HEK293 (cell line): Measurements from ENCODE around the gene VAT1.

ENCODE experiments used
- ELK4 ChIP-seq: IDR thresholded peaks from 2 replicates; pipeline ENCODE4 v1.6.1; 2011; ENCODE audit warnings: mild to moderate bottlenecking, low read depth, low read length, borderline replicate concordance
- KLF16 ChIP-seq: fragments of 450-650 bp; formaldehyde crosslinking; IDR thresholded peaks from 2 replicates; pipeline ENCODE4 v1.5.1; 2017; ENCODE audit warnings: missing biosample characterization, missing genetic modification characterization
- KLF8 ChIP-seq: fragments of 450-650 bp; formaldehyde crosslinking; IDR thresholded peaks from 2 replicates; pipeline ENCODE4 v1.5.1; 2016; ENCODE audit warnings: missing biosample characterization, missing genetic modification characterization
- KLF9 ChIP-seq: fragments of 450-650 bp; formaldehyde crosslinking; IDR thresholded peaks from 2 replicates; pipeline ENCODE4 v1.5.1; 2016; ENCODE audit warnings: missing biosample characterization, missing genetic modification characterization, low read depth
- PRDM10 ChIP-seq: fragments of 450-650 bp; formaldehyde crosslinking; IDR thresholded peaks from 2 replicates; pipeline ENCODE4 v1.5.1; 2016; ENCODE audit warnings: missing biosample characterization, missing genetic modification characterization
- PRDM2 ChIP-seq: fragments of 450-650 bp; formaldehyde crosslinking; IDR thresholded peaks from 2 replicates; pipeline ENCODE4 v1.5.1; 2016; ENCODE audit warnings: missing biosample characterization, missing genetic modification characterization, borderline replicate concordance
- SETDB1 ChIP-seq: IDR thresholded peaks from one replicate; pipeline ENCODE4 v1.6.1; 2017; ENCODE audit warnings: mild to moderate bottlenecking, low read length, moderate library complexity, mixed read lengths; ENCODE audit not compliant: insufficient read length
- SP2 ChIP-seq: fragments of 450-650 bp; formaldehyde crosslinking; IDR thresholded peaks from 2 replicates; pipeline ENCODE4 v1.5.1; 2016; ENCODE audit warnings: missing biosample characterization, missing genetic modification characterization
- SP3 ChIP-seq: fragments of 450-650 bp; formaldehyde crosslinking; IDR thresholded peaks from 2 replicates; pipeline ENCODE4 v1.5.1; 2016; ENCODE audit warnings: missing biosample characterization, missing genetic modification characterization
- ZBTB48 ChIP-seq: fragments of 450-650 bp; formaldehyde crosslinking; IDR thresholded peaks from 2 replicates; pipeline ENCODE4 v1.5.1; 2016; ENCODE audit warnings: missing biosample characterization, missing genetic modification characterization
- ZNF121 ChIP-seq: fragments of 450-650 bp; formaldehyde crosslinking; IDR thresholded peaks from 2 replicates; pipeline ENCODE4 v1.5.1; 2016; ENCODE audit warnings: missing biosample characterization, missing genetic modification characterization
- ZNF341 ChIP-seq: fragments of 450-650 bp; formaldehyde crosslinking; IDR thresholded peaks from 2 replicates; pipeline ENCODE4; 2016; ENCODE audit warnings: low read depth, missing biosample characterization, missing genetic modification characterization
- ZNF394 ChIP-seq: fragments of 450-650 bp; formaldehyde crosslinking; IDR thresholded peaks from 2 replicates; pipeline ENCODE4 v1.5.1; 2016; ENCODE audit warnings: missing biosample characterization, missing genetic modification characterization, mild to moderate bottlenecking, moderate library complexity, borderline replicate concordance
- ZNF501 ChIP-seq: fragments of 450-650 bp; formaldehyde crosslinking; IDR thresholded peaks from 2 replicates; pipeline ENCODE4 v1.5.1; 2016; ENCODE audit warnings: missing biosample characterization, missing genetic modification characterization
- ZNF510 ChIP-seq: fragments of 450-650 bp; formaldehyde crosslinking; IDR thresholded peaks from 2 replicates; pipeline ENCODE4 v1.5.1; 2018; ENCODE audit warnings: mild to moderate bottlenecking, missing genetic modification characterization, missing biosample characterization; ENCODE audit not compliant: insufficient replicate concordance
- ZNF518A ChIP-seq: fragments of 450-650 bp; formaldehyde crosslinking; conservative IDR thresholded peaks from 2 replicates; pipeline ENCODE4 v1.5.1; 2016; ENCODE audit warnings: low read depth, missing biosample characterization, missing genetic modification characterization
- ZNF596 ChIP-seq: fragments of 450-650 bp; IDR thresholded peaks from 2 replicates; pipeline ENCODE4 v1.5.0; 2018; ENCODE audit warnings: missing biosample characterization, mild to moderate bottlenecking, missing genetic modification characterization, moderate library complexity
- ZNF692 ChIP-seq: fragments of 450-650 bp; formaldehyde crosslinking; IDR thresholded peaks from 2 replicates; pipeline ENCODE4 v1.5.1; 2016; ENCODE audit warnings: missing biosample characterization, missing genetic modification characterization
- ZNF707 ChIP-seq: fragments of 450-650 bp; formaldehyde crosslinking; IDR thresholded peaks from 2 replicates; pipeline ENCODE4 v1.5.1; 2016; ENCODE audit warnings: missing biosample characterization, missing genetic modification characterization
- ZNF785 ChIP-seq: fragments of 450-650 bp; formaldehyde crosslinking; IDR thresholded peaks from 2 replicates; pipeline ENCODE4 v1.5.1; 2016; ENCODE audit warnings: missing biosample characterization, missing genetic modification characterization
- ZSCAN30 ChIP-seq: fragments of 450-650 bp; IDR thresholded peaks from 2 replicates; pipeline ENCODE4 v1.5.1; 2018; ENCODE audit warnings: missing biosample characterization, mild to moderate bottlenecking, missing genetic modification characterization, moderate library complexity

The VAT1 gene

GRCh38 chr17:43024407-43025289 lies 2.5 kb upstream of the VAT1 start, which contains the start of gene RND2 (continued):
- TF ChIP-seq ZNF121 (tag by site-specific recombination) (no peak), ZNF341 (tag by site-specific recombination) (peak; percentile 76), SETDB1 (no peak), ELK4 (no peak), PRDM2 (tag by site-specific recombination) (no peak), ZNF596 (tag by site-specific recombination) (no peak), ZNF518A (tag by site-specific recombination) (0 out of 2 replicates have a peak, but pooled peaks have one; percentile 26), PRDM10 (peak; percentile 60), ZNF692 (tag by site-specific recombination) (peak; percentile 35; the same call in 1 of the 2 replicates), ZNF510 (tag by site-specific recombination) (no peak), ZSCAN30 (tag by site-specific recombination) (peak; percentile 76; the same call in 1 of the 2 replicates), ZNF707 (tag by site-specific recombination) (no peak), ZNF394 (tag by site-specific recombination) (peak; percentile 73), ZNF501 (tag by site-specific recombination) (peak; percentile 85), KLF9 (peak; percentile 91), SP3 (peak; percentile 85), ZNF785 (tag by site-specific recombination) (no peak), KLF16 (tag by site-specific recombination) (0 out of 2 replicates have a peak, but pooled peaks have one; percentile 46), ZBTB48 (tag by site-specific recombination) (peak; percentile 14; the same call in 1 of the 2 replicates), SP2 (tag by site-specific recombination) (peak; percentile 51), KLF8 (tag by site-specific recombination) (peak; percentile 83)
